ENCODE results near the gene MEIKIN.

- TF ChIP-seq POLR2A (IDR thresholded peaks at IDR 0.05; ENCODE audit: low read depth, low read length) (no peak), CTCF (IDR thresholded peaks at IDR 0.05; ENCODE audit: extremely low read depth in 1 of 2, insufficient read depth in 1 of 2, low read depth in 1 of 2, low read length in 2 of 2) (no peak), MYC (IDR thresholded peaks at IDR 0.05; ENCODE audit: low read depth, low read length) (no peak), EZH2 (IDR thresholded peaks at IDR 0.05; ENCODE audit: borderline replicate concordance, low read depth, low read length, severe bottlenecking) (no peak), POLR2AphosphoS5 (IDR thresholded peaks at IDR 0.05; ENCODE audit: insufficient read depth, low read depth, low read length) (no peak), MAX (IDR thresholded peaks at IDR 0.05; ENCODE audit: insufficient read depth, insufficient read length) (no peak), FOS (IDR thresholded peaks at IDR 0.05; ENCODE audit: borderline replicate concordance, insufficient read depth, low read length) (no peak), GATA2 (IDR thresholded peaks at IDR 0.05; ENCODE audit: insufficient read depth, insufficient read length, low read depth, low read length) (no peak), JUN (IDR thresholded peaks at IDR 0.05; ENCODE audit: borderline replicate concordance, insufficient read depth, insufficient read length, low read depth) (no peak)
Observed at GRCh38 chr5:131986161-131986912, 40.9 kb upstream of the MEIKIN start.

Measured in endothelial cell of umbilical vein (primary cell).